ENCODE results near the gene ASPSCR1. TPM values are rescaled to one million over a fixed set of nuclear protein-coding genes. Genes with fewer than 3 reads are reported as not detected.

The ASPSCR1 gene
- total RNA-seq, 4 donors from 2014 or later, result 12.6 to 24.3 (median 15.1) TPM

- ATAC-seq (ENCODE audit: low FRiP score), result no peak
- no peak for DNase-seq (ENCODE audit: low spot score)
- TF ChIP-seq CTCF (IDR thresholded peaks at IDR 0.05), result no peak
Measured at GRCh38 chr17:82018152-82018988, 40.9 kb downstream of the ASPSCR1 start.

DNA sequence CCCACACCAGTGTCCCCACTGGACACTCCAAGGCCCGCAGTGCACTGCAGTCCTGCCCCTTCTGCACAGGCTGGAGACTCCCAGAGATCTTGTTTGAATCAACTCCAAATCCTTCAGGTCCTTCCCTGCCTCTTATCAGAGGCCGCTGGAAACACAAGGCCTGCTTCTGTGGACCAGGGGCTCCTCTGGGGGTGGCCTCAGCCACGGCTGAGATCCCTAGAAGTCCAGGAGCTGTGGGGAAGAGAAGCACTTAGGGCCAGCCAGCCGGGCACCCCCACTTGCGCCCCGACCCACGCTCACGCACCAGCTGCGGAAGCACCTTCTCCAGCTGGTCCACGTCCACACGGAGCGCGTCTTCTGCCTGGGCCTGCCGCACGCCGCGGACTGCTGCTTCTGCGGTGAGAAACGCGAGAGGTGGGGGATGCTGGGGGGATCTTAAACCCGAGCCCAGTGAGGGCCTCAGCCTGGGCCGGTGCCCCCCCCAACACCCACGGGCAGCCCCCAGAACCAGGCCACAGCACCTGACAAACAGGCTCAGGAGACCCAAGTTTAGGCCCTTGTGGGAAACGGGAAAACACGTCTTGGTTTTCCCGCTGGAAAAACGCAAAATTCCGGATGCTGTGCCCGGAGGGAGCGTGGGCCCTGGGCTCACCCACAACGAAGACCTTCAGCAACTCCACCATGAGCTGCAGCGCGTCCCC is 41.7 kb downstream of the ASPSCR1 start:
- ATAC-seq (ENCODE audit: low FRiP score), result no peak
- no peak for DNase-seq (ENCODE audit: low spot score)
- no peak for TF ChIP-seq CTCF (IDR thresholded peaks at IDR 0.05)

- peak in 1 of 3 donors; percentile 16 for TF ChIP-seq CTCF (IDR thresholded peaks at IDR 0.05)
- no peak for DNase-seq (ENCODE audit: low spot score)
- no peak for ATAC-seq (ENCODE audit: low FRiP score)
Measured at GRCh38 chr17:82019690-82020571, 42.5 kb downstream of the ASPSCR1 start.

DNA sequence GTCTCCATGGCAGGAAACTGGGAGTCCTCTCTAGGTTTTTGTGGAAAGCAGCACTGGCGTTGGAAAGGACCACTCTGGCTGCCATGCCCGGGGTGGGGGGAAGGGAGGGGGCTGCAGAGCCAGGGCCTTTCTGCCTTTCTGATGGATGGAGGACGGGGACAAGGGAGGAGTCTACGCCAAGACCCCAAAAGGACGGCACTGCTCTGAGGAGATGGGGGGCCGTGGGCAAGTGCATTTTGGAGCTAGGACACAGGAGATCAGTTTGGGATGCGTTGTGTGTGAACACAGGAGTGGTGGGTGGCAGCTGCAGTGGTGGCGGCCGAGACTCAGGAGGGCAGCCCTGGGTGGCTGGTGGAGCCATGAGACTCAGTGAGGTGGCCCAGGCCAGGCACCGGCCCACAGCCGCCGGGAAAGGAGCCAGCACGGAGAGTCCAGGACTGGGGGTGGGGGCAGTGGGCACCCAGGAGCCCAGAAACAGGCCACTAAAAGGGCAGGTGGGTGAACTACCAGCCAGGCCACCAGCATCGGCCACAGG is 43.2 kb downstream of the ASPSCR1 start:
- DNase-seq (ENCODE audit: low spot score), result no peak
- ATAC-seq (ENCODE audit: low FRiP score), result no peak
- no peak for TF ChIP-seq CTCF (IDR thresholded peaks at IDR 0.05)

DNA sequence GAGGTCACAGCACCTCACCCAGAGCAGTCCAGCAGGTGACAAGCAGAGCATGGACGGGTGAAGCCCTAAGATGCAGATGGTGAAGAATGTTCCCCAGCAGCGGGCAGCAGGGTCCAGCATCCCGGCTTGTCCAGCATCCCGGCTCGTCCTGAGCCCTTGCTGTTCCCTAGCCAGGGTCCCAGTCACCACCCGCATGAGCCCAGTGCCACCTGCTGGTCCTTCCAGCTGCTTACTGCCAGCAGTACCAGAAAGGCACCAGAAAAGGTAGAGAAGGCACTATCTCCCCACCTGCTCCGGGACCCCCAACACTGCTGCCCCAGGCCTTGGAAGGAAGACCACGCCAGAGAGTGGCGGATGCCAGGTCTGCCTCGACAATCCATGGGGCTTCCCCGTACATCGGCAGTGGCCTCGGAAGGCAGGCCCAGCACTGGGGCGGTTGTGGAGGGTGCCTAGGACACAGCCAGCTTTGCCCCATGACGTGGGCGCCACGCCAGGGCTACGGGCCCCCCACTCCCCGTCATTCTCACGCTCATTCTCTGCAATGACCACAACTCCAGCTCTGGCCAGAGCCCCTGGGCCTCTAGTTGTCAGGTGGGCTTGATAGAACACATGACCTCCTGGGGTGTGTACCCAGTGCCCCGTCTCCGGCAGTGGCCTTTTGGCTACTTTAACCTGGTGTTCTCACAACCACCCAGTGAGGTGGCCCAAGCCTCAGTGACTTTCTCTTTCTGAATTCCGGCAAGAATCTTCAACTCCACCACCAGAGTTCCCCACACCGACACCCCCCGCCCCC is 43.9 kb downstream of the ASPSCR1 start:
- no peak for TF ChIP-seq CTCF (IDR thresholded peaks at IDR 0.05)
- no peak for DNase-seq (ENCODE audit: low spot score)
- ATAC-seq (ENCODE audit: low FRiP score), result no peak

GRCh38 chr17:82021900-82022309 is 44.5 kb downstream of the ASPSCR1 start:
- ATAC-seq (ENCODE audit: low FRiP score) (no peak), DNase-seq (ENCODE audit: low spot score) (no peak)
- TF ChIP-seq CTCF (IDR thresholded peaks at IDR 0.05), result no peak
